ENCODE measurements around the gene SIAH3.

Gene SIAH3

GRCh38 chr13:45851956-45852355 is 403 bp upstream of the SIAH3 start:
- Histone ChIP-seq H3K27me3 (ENCODE audit: low read length) (no peaks in the 10 kb centered on the region), H3K9ac (ENCODE audit: low read length) (no peak overlapping the region), H3K9me3 (ENCODE audit: insufficient read depth, low read length) (0 out of 2 replicates have a peak, but pooled peaks cover 5% of the 10 kb centered on the region), H3K9me2 (replicated peaks; ENCODE audit: insufficient read depth, low read length) (no peaks in the 10 kb centered on the region), H3K4me2 (ENCODE audit: low read depth, low read length, poor library complexity, severe bottlenecking) (no peak overlapping the region), H3K4me3 (ENCODE audit: insufficient read depth, low read length, poor library complexity, severe bottlenecking) (no peak overlapping the region), H3K36me3 (ENCODE audit: low read length) (0 out of 2 replicates have a peak, but pooled peaks cover 2% of the 10 kb centered on the region), H2AFZ (ENCODE audit: low read depth, low read length, severe bottlenecking) (no peak overlapping the region), H3K79me2 (ENCODE audit: insufficient read depth, low read length) (no peaks in the 10 kb centered on the region), H4K20me1 (ENCODE audit: low read depth, low read length) (no peaks in the 10 kb centered on the region), H3F3A (ENCODE audit: insufficient read depth) (no peaks in the 10 kb centered on the region), H3K27ac (ENCODE audit: low read depth, low read length) (no peak overlapping the region)
- TF ChIP-seq CTCF (IDR thresholded peaks at IDR 0.05; ENCODE audit: insufficient read depth, low read length, poor library complexity, severe bottlenecking), result no peak
- no peak for TF ChIP-seq EZH2phosphoT487 (conservative IDR thresholded peaks at IDR 0.05; ENCODE audit: low read length)

- H2AFZ ChIP-seq (ENCODE audit: low read depth, low read length, severe bottlenecking), result no peak overlapping the region
- H3K27me3 ChIP-seq (ENCODE audit: low read length), result no peaks in the 10 kb centered on the region
- H3K36me3 ChIP-seq (ENCODE audit: low read length), result 0 out of 2 replicates have a peak, but pooled peaks cover 2% of the 10 kb centered on the region
Measured at GRCh38 chr13:45850027-45850613, 1.4 kb downstream of the SIAH3 start.

GRCh38 chr13:45849408-45849807 is 2.1 kb downstream of the SIAH3 start:
- Histone ChIP-seq H3K4me3 (ENCODE audit: insufficient read depth, low read length, poor library complexity, severe bottlenecking) (no peak overlapping the region), H3K9me2 (replicated peaks; ENCODE audit: insufficient read depth, low read length) (no peaks in the 10 kb centered on the region), H3K9me3 (ENCODE audit: insufficient read depth, low read length) (0 out of 2 replicates have a peak, but pooled peaks cover 4% of the 10 kb centered on the region), H3K9ac (ENCODE audit: low read length) (no peak overlapping the region), H3K36me3 (ENCODE audit: low read length) (no peaks in the 10 kb centered on the region), H3K4me2 (ENCODE audit: low read depth, low read length, poor library complexity, severe bottlenecking) (no peak overlapping the region), H3K27me3 (ENCODE audit: low read length) (no peaks in the 10 kb centered on the region), H4K20me1 (ENCODE audit: low read depth, low read length) (no peaks in the 10 kb centered on the region), H3K27ac (ENCODE audit: low read depth, low read length) (no peak overlapping the region), H2AFZ (ENCODE audit: low read depth, low read length, severe bottlenecking) (no peak overlapping the region), H3F3A (ENCODE audit: insufficient read depth) (no peaks in the 10 kb centered on the region), H3K79me2 (ENCODE audit: insufficient read depth, low read length) (no peaks in the 10 kb centered on the region)
- no peak for TF ChIP-seq EZH2phosphoT487 (conservative IDR thresholded peaks at IDR 0.05; ENCODE audit: low read length)
- no peak for TF ChIP-seq CTCF (IDR thresholded peaks at IDR 0.05; ENCODE audit: insufficient read depth, low read length, poor library complexity, severe bottlenecking)

More at GRCh38 chr13:45850027-45850613, 1.4 kb downstream of the SIAH3 start:
- H3K79me2 ChIP-seq (ENCODE audit: insufficient read depth, low read length), result no peaks in the 10 kb centered on the region
- no peak overlapping the region for H3K4me2 ChIP-seq (ENCODE audit: low read depth, low read length, poor library complexity, severe bottlenecking)
- 0 out of 2 replicates have a peak, but pooled peaks cover 5% of the 10 kb centered on the region for H3K9me3 ChIP-seq (ENCODE audit: insufficient read depth, low read length)
- H3K27ac ChIP-seq (ENCODE audit: low read depth, low read length), result no peak overlapping the region
- TF ChIP-seq EZH2phosphoT487 (conservative IDR thresholded peaks at IDR 0.05; ENCODE audit: low read length), result no peak
- TF ChIP-seq CTCF (IDR thresholded peaks at IDR 0.05; ENCODE audit: insufficient read depth, low read length, poor library complexity, severe bottlenecking), result no peak
- no peaks in the 10 kb centered on the region for H3K9me2 ChIP-seq (replicated peaks; ENCODE audit: insufficient read depth, low read length)
- no peak overlapping the region for H3K9ac ChIP-seq (ENCODE audit: low read length)
- H4K20me1 ChIP-seq (ENCODE audit: low read depth, low read length), result no peaks in the 10 kb centered on the region
- H3K4me3 ChIP-seq (ENCODE audit: insufficient read depth, low read length, poor library complexity, severe bottlenecking), result no peak overlapping the region
- H3F3A ChIP-seq (ENCODE audit: insufficient read depth), result no peaks in the 10 kb centered on the region

Data from SU-DHL-6 (cell line).